ENCODE data around the gene SARDH. TPM values are rescaled to one million over a fixed set of nuclear protein-coding genes. Genes with fewer than 3 reads are reported as not detected.
A peak's percentile ranks its signal among the peaks of the same experiment; 100 is the strongest.

SARDH gene
- total RNA-seq, 1 donor from 2014 or later, result 12.9 TPM

- peak in 1 of 2 experiments; percentile 20 for DNase-seq (ENCODE audit: low spot score in 2 of 2, unreplicated experiment in 2 of 2)
- H3K4me3 Mint-ChIP-seq, result no peak overlapping the region
- H3K27me3 Mint-ChIP-seq (ENCODE audit: low read depth), result no peaks in the 10 kb centered on the region
- H3K27ac Mint-ChIP-seq, result no peak overlapping the region
- no peaks in the 10 kb centered on the region for H3K9me3 Mint-ChIP-seq
- H3K36me3 Mint-ChIP-seq, result no peaks in the 10 kb centered on the region
- peaks cover 32% of the 10 kb centered on the region for H3K4me1 Mint-ChIP-seq
- TF ChIP-seq CTCF (IDR thresholded peaks at IDR 0.05; ENCODE audit: unreplicated experiment), result no peak
Measured at GRCh38 chr9:133709015-133709611, 29.0 kb downstream of the SARDH start.

GRCh38 chr9:133708246-133709014, 29.7 kb downstream of the SARDH start:
- H3K4me3 Mint-ChIP-seq, result no peak overlapping the region
- DNase-seq (ENCODE audit: low spot score in 2 of 2, unreplicated experiment in 2 of 2), result peak in 1 of 2 experiments; percentile 14
- no peak for TF ChIP-seq CTCF (IDR thresholded peaks at IDR 0.05; ENCODE audit: unreplicated experiment)
- no peaks in the 10 kb centered on the region for H3K9me3 Mint-ChIP-seq
- H3K4me1 Mint-ChIP-seq, result peaks cover 31% of the 10 kb centered on the region
- H3K27me3 Mint-ChIP-seq (ENCODE audit: low read depth), result no peaks in the 10 kb centered on the region
- no peak overlapping the region for H3K27ac Mint-ChIP-seq
- no peaks in the 10 kb centered on the region for H3K36me3 Mint-ChIP-seq

GRCh38 chr9:133707763-133708245, 30.3 kb downstream of the SARDH start:
- Mint-ChIP-seq H3K27ac (no peak overlapping the region), H3K4me1 (peaks cover 27% of the 10 kb centered on the region), H3K4me3 (no peak overlapping the region), H3K36me3 (no peaks in the 10 kb centered on the region), H3K9me3 (no peaks in the 10 kb centered on the region), H3K27me3 (ENCODE audit: low read depth) (no peaks in the 10 kb centered on the region)
- no peak for TF ChIP-seq CTCF (IDR thresholded peaks at IDR 0.05; ENCODE audit: unreplicated experiment)
- DNase-seq (ENCODE audit: low spot score in 2 of 2, unreplicated experiment in 2 of 2), result peak in 1 of 2 experiments; percentile 12

GRCh38 chr9:133707065-133707762, 30.9 kb downstream of the SARDH start:
- H3K4me3 Mint-ChIP-seq, result no peak overlapping the region
- no peak for TF ChIP-seq CTCF (IDR thresholded peaks at IDR 0.05; ENCODE audit: unreplicated experiment)
- no peaks in the 10 kb centered on the region for H3K9me3 Mint-ChIP-seq
- no peaks in the 10 kb centered on the region for H3K36me3 Mint-ChIP-seq
- peaks cover 30% of the 10 kb centered on the region for H3K4me1 Mint-ChIP-seq
- H3K27ac Mint-ChIP-seq, result peak overlapping the region; percentile 50
- H3K27me3 Mint-ChIP-seq (ENCODE audit: low read depth), result no peaks in the 10 kb centered on the region
- DNase-seq (ENCODE audit: low spot score in 2 of 2, unreplicated experiment in 2 of 2), result no peak

- H3K27me3 Mint-ChIP-seq (ENCODE audit: low read depth), result no peaks in the 10 kb centered on the region
- H3K4me3 Mint-ChIP-seq, result no peak overlapping the region
- H3K9me3 Mint-ChIP-seq, result no peaks in the 10 kb centered on the region
- no peak for TF ChIP-seq CTCF (IDR thresholded peaks at IDR 0.05; ENCODE audit: unreplicated experiment)
- H3K4me1 Mint-ChIP-seq, result peaks cover 34% of the 10 kb centered on the region
- no peaks in the 10 kb centered on the region for H3K36me3 Mint-ChIP-seq
- H3K27ac Mint-ChIP-seq, result peak overlapping the region; percentile 5
- DNase-seq (ENCODE audit: low spot score in 2 of 2, unreplicated experiment in 2 of 2), result no peak
Measured at GRCh38 chr9:133706307-133707050, 31.7 kb downstream of the SARDH start.

All from mesothelial cell of epicardium (in vitro differentiated cells).